HepG2 (cell line): ENCODE measurements around the gene PALM3.

Experiments used
- CTCF ChIP-seq: sonication (generic); formaldehyde crosslinking; IDR thresholded peaks from 2 replicates; pipeline ENCODE4 v1.5.0; 2020; ENCODE audit warnings: mild to moderate bottlenecking, missing genetic modification reagents, moderate library complexity
- KDM4B ChIP-seq: sonication (generic); formaldehyde crosslinking; IDR thresholded peaks from 2 replicates; pipeline ENCODE4 v1.4.0; 2020; ENCODE audit warnings: missing genetic modification reagents
- ZFX ChIP-seq: sonication (generic); formaldehyde crosslinking; IDR thresholded peaks from 2 replicates; pipeline ENCODE4 v1.4.0; 2020; ENCODE audit warnings: mild to moderate bottlenecking, low read depth, missing genetic modification reagents, moderate library complexity

- no peak for TF ChIP-seq KDM4B (CRISPR knock-in tag)
- TF ChIP-seq ZFX (CRISPR knock-in tag) = no peak
- TF ChIP-seq CTCF (CRISPR knock-in tag) = no peak
These were observed 1.2 kb upstream of the PALM3 start for GRCh38 chr19:14063105-14063504.
